HG03460 (cell line): ENCODE measurements around the gene VIL1.

ENCODE experiments used
- ATAC-seq: cut with Tn5 transposase; IDR thresholded peaks from one replicate; pipeline ENCODE4 v1.9.1; 2021; ENCODE audit not compliant: unreplicated experiment

Gene VIL1

DNA sequence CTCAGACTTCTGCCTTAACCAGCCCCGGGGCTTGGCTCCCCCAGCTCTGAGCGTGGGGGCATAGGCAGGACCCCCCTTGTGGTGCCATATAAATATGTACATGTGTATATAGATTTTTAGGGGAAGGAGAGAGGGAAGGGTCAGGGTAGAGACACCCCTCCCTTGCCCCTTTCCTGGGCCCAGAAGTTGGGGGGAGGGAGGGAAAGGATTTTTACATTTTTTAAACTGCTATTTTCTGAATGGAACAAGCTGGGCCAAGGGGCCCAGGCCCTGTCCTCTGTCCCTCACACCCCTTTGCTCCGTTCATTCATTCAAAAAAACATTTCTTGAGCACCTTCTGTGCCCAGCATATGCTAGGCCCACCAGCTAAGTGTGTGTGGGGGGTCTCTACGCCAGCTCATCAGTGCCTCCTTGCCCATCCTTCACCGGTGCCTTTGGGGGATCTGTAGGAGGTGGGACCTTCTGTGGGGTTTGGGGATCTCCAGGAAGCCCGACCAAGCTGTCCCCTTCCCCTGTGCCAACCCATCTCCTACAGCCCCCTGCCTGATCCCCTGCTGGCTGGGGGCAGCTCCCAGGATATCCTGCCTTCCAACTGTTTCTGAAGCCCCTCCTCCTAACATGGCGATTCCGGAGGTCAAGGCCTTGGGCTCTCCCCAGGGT lies 13.7 kb upstream of the VIL1 start:
- no peak for ATAC-seq

DNA sequence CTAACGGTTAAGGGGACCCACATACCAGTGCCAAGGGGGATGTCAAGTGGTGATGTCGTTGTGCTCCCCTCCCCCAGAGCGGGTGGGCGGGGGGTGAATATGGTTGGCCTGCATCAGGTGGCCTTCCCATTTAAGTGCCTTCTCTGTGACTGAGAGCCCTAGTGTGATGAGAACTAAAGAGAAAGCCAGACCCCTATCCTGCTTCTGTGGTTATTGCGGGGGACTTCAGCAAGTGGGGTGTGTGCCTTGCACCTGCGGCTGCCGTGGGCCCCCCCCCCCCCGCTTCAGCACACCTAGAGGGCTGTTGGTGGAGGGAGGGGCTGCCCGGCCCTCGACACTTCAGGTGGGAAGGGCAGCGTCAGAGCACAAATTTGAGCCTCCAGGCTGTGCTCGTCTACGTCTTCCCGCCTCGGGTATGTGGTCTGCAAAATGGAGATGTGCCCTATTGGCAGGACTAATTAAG lies 13.1 kb upstream of the VIL1 start:
- peak; percentile 14 for ATAC-seq

DNA sequence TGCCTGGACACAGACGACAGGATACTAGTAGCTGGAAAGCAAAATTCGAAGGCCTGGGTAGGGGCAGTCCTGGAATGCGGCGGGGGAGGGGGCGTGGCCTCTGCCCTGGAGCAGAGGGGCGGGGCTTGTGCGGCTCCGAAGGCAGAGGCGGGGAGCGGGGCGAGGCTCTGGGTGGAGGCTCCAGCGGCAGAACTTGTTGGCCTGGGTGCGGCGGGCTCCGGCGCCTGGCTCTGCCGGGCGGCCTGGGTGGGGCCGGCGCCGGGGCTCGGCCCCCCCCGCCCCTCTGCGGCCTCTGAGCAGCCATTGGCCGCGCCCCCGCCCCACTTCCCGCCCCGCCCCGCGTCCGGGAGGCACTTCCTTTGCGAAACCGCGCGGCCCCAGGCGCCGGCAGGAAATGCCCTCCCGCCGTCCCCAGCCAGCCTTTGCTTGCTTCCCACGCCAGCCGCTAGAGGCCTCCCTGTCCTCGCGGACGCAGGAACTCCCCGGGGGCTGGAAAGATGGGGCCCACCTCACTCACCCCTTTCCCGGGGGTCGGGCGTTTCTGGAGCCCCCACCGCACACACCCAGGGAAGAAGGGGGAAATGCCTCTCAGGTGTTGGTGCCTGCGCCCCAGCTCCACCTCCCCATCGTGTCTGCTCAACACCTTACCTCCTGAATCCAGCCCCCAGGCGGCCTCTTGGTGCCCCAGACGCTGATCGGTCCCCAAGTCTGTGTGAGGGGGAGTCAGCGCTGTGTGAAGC lies 12.5 kb upstream of the VIL1 start:
- ATAC-seq: peak; percentile 75

DNA sequence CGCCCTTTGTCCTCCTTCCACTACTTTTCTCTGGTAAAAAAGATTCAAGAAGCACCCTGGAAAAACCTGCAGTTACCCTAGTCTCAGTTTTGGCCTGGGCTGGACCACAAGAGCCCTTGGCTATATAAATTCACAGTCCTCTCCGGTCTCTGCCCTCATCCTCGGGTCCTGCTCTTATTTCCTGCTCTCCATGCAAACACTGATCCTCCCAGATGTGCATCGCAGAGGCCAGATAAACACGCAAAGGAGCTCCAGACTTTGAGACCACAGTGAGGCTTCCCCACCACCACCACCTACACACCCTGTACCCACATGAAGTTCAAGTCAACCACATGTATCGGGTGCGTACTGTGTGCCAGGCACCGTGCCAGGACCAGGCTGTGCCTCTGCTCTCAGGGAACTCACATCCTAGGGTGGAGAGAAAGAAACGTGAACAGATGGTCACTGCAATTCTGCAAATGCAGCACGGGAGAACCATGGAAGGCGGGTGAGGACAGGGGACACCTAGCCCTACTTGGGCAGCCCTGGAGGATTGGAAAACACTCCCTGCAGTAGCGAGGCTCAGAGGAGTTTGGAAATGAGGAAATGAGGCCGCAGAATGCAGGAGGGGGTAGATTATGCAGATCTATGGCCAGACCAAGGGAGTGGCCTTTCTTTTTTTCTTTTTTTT lies 11.8 kb upstream of the VIL1 start:
- ATAC-seq: peak; percentile 11

DNA sequence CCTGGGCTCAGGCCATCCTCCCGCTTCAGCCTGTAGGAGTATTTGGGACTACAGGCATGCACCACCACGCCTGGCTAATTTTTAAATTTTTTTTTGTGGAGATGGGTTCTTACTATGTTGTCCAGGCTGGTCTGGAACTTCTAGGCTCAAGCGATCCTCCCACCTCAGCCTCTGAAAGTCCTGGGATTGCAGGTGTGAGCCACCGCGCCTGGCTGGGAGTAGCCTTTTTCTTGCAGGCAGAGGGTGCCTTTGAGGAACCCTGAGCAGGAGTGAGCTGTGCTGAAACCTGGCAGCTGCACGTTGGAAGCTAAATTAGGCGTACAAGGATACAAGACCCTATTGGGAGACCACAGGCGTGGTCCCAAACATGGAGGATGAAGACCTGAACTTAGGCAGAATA lies 11.2 kb upstream of the VIL1 start:
- ATAC-seq: no peak

GRCh38 chr2:218418321-218418716 lies 604 bp upstream of the VIL1 start:
- no peak for ATAC-seq

DNA sequence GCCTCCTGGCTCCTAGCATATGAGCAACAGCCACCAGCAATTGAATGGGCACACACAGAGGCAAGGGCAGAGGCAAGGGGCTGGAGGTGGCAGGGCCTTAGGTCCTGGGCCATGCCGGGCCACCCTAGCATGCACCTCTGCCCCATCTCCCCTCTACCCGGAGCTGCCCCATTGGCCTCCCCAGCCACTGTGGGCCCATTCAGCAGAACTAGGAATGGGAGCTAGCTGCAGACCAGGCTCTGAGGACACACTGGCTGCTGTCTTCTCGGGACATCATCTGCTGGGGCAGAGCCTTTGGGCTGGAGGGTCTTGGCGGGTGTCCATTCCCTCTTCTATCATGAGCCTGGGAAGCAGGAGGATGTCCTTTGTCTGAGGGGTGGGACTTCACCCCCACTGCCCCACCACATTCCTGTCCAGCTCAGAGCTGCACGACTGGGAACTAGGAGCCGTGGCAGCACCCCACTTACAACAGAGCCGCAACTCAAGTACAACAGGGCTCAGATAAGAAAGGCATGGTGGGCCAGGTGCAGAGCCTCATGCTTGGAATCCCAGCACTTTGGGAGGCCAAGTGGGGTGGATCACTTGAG lies 800 bp downstream of the VIL1 start:
- no peak for ATAC-seq

GRCh38 chr2:218421027-218421426 lies 2.1 kb downstream of the VIL1 start:
- ATAC-seq: no peak

DNA sequence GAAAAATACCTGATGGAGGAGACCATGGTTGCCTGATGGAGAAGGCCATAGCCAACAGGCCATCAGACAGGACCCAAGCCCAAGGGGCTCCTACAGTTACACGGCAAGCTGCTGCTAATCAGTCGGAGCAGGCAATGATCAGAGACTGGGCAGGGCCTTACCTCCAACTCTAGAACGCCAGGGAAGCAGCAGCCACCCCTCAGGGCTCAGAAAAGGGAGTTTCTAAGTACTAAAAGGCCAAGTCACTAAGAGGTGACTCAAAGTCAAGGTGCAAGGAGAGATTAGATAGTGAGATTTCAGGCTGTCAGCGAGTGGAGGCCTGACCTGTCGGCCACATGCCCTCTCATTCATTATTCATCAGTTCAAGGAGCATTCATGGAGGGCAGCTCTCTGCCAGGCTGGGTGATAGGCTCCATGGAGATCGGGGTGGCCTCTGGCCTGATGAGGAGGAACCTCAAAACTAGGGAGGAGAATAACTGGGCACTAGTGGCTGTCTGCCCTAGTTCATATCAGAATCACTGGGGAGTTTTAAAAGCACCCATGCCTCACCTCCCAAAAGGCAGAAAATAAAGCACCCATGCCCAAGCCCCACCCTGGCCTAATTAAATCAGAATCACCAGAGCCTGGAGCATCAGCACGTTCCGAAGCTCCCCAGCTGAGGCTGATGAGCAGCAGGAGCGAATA lies 3.6 kb downstream of the VIL1 start:
- no peak for ATAC-seq

- ATAC-seq: no peak
Observed at GRCh38 chr2:218423584-218423983, 4.7 kb downstream of the VIL1 start.

GRCh38 chr2:218425531-218425930 lies 6.6 kb downstream of the VIL1 start:
- ATAC-seq: no peak

- no peak for ATAC-seq
Observed at GRCh38 chr2:218427741-218428140, 8.8 kb downstream of the VIL1 start.

GRCh38 chr2:218428846-218429558 lies 10.1 kb downstream of the VIL1 start:
- no peak for ATAC-seq

DNA sequence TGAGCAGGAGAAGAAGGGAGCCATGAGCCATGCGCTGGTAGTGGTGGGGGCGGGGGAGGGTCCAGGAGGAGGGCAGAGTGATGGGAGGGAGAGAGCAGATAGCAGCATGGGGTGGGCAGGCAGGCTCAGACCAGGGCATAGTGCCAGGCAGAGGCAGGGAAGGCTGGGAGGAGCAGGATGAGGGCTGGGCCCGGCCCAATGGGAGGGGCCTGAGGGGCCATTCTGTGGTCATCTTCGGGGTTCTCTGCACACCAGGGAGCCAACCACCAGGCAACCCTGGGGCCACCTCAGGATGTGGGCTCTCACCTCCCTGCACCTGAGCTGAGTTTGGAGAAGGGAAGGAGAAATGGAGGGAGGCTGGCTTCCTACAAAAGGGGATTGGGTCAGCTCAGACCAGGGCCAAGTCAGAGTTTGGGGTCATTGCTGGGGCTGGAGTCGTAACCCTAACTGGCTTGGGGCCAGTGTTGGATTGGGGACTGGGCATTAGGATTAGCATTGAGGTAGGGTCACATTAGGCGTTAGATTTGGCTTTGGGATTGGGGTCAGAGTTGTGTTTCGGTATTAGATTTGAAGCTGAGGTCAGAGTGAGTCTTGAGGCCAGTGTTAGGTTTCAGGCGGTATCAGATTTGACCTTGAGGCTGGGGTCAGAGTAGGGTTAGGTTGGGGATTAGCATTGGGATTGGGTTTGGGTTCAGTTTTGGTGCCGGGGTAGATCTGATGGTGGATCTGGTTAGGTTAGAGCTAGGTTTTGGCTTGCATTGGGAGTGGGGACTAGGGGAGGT lies 11.2 kb downstream of the VIL1 start:
- ATAC-seq: no peak

GRCh38 chr2:218430721-218431120 lies 11.8 kb downstream of the VIL1 start:
- ATAC-seq: no peak

DNA sequence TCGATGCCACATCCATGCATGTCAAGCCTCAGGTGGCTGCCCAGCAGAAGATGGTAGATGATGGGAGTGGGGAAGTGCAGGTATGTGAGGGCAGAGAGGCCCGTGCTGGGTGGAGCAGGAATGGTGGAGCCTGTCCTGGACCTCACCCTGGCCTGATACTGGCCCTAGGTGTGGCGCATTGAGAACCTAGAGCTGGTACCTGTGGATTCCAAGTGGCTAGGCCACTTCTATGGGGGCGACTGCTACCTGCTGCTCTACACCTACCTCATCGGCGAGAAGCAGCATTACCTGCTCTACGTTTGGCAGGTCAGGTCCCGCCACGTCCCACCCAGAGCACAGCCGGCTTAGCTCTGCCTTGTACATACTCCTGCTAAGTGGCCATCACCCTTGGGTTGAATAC lies 13.0 kb downstream of the VIL1 start:
- no peak for ATAC-seq

GRCh38 chr2:218432676-218433365 lies 13.9 kb downstream of the VIL1 start:
- ATAC-seq: no peak

GRCh38 chr2:218434456-218434855 lies 15.5 kb downstream of the VIL1 start:
- ATAC-seq: no peak
